GM18498 (cell line): Measurements from ENCODE around the gene ZNF43.
A peak's percentile ranks its signal among the peaks of the same experiment; 100 is the strongest.
"Not testable (repeated sequence)": the region's sequence is repeated elsewhere in the genome, so short reads cannot be mapped to it uniquely, and the experiment has no call there.

Source experiments
- ATAC-seq: cut with Tn5 transposase; IDR thresholded peaks from one replicate; pipeline ENCODE4 v1.9.1; 2021; ENCODE audit warnings: mild to moderate bottlenecking, moderate library complexity; ENCODE audit not compliant: unreplicated experiment

ZNF43 gene

GRCh38 chr19:21812448-21812847 lies 23.5 kb downstream of the ZNF43 start:
- ATAC-seq: no peak

- not testable (repeated sequence) for ATAC-seq
Measured at GRCh38 chr19:21808400-21809000, 27.5 kb downstream of the ZNF43 start.

GRCh38 chr19:21789466-21790085 lies 46.4 kb downstream of the ZNF43 start:
- no peak for ATAC-seq

GRCh38 chr19:21786936-21787335 lies 49.0 kb downstream of the ZNF43 start:
- no peak for ATAC-seq

GRCh38 chr19:21775792-21776191 lies 60.2 kb downstream of the ZNF43 start:
- not testable (repeated sequence) for ATAC-seq

GRCh38 chr19:21767065-21767800 lies 68.7 kb downstream of the ZNF43 start, which contains the start of gene ZNF100:
ZNF100 (minus strand) TSS chr19:21767579; CDS start chr19:21767429, 150 bp downstream.
- ATAC-seq: peak; percentile 93

GRCh38 chr19:21766705-21767064 lies 69.3 kb downstream of the ZNF43 start:
- peak; percentile 17 for ATAC-seq

- ATAC-seq: no peak
Measured at GRCh38 chr19:21765151-21765550, 70.8 kb downstream of the ZNF43 start.

- not testable (repeated sequence) for ATAC-seq
Measured at GRCh38 chr19:21761547-21761946, 74.4 kb downstream of the ZNF43 start.

GRCh38 chr19:21758296-21758695 lies 77.7 kb downstream of the ZNF43 start:
- ATAC-seq: no peak

- not testable (repeated sequence) for ATAC-seq
Measured at GRCh38 chr19:21755555-21755954, 80.4 kb downstream of the ZNF43 start.
